ENCODE results near the gene HSPA4L.

The HSPA4L gene

DNA sequence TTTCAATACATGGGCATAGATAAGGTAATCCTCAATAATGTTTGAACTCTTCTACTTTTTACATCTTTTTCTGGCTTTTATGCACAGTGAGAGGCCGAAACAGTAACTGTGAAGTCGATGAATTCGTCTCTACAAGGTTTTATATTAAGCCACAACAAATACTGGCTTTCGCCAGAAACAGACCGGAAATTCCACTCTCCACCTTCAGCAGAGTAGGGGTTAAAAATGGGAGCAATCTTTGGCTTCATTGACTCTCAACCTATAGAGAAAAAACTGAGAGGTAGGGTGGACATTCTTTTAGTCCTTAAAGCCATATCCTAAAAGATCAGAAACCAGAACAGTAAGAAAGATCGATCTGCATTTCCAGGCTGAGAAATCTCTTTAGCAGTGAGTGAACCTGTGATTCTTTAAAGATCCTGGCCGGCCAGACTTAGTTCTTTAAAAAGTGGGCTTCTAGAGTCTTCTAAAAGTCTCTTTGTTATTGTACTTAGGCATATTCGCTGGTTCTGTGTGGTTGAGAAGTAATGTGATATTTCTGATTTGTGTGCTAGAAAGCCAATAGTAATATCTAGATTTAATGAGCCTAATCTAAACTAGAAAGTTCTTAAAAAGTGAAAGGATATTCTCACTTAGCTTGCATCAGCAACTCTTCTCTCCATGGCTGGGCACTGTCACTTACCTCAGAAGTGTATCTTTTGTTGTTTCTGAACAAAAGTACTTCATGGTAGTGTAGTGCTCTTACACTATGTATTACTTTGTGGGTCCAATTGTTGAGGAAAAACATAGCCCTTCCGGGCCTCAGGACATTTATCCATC is 2.0 kb downstream of the HSPA4L start:
- Histone ChIP-seq H3K4me3 (ENCODE audit: insufficient read depth in 1 of 2, low read depth in 1 of 2, low read length in 2 of 2) (peak overlapping the region in 1 of 2 experiments; percentile 100), H3K4me1 (ENCODE audit: control insufficient read depth, insufficient read depth, low read depth, low read length) (peaks cover 7% of the 10 kb centered on the region), H2AFZ (ENCODE audit: low read depth, low read length) (no peak overlapping the region), H3K27me3 (ENCODE audit: control insufficient read depth in 1 of 2, insufficient read depth in 1 of 2, low read length in 2 of 2) (no peaks in the 10 kb centered on the region), H4K91ac (ENCODE audit: low read length) (no peak overlapping the region), H2BK15ac (ENCODE audit: low read depth, poor library complexity, severe bottlenecking) (no peak overlapping the region), H2BK5ac (ENCODE audit: low read depth, low read length, poor library complexity, severe bottlenecking) (no peak overlapping the region), H3K9me3 (ENCODE audit: control insufficient read depth, low read length) (no peaks in the 10 kb centered on the region), H3K4ac (ENCODE audit: low read depth in 1 of 2, low read length in 2 of 2) (no peak overlapping the region), H3K9ac (ENCODE audit: low read length) (peak overlapping the region; percentile 92), H3K79me1 (replicated peaks; ENCODE audit: low read length, poor library complexity, severe bottlenecking) (peaks cover 7% of the 10 kb centered on the region), H3K4me2 (ENCODE audit: low read length, poor library complexity, severe bottlenecking) (no peak overlapping the region), H3K18ac (ENCODE audit: low read depth in 1 of 2, low read length in 2 of 2) (no peak overlapping the region), H2BK120ac (ENCODE audit: low read depth, low read length) (no peak overlapping the region), H3K36me3 (ENCODE audit: control insufficient read depth in 1 of 2, insufficient read depth in 2 of 2, low read depth in 1 of 2, low read length in 2 of 2) (no peaks in the 10 kb centered on the region), H2AK5ac (ENCODE audit: low read length, severe bottlenecking) (no peak overlapping the region), H2BK12ac (ENCODE audit: low read length in 2 of 2) (no peak overlapping the region), H3K23ac (ENCODE audit: low read length in 2 of 2) (no peak overlapping the region), H3K27ac (ENCODE audit: low read length, poor library complexity, severe bottlenecking) (no peak overlapping the region), H4K8ac (ENCODE audit: low read length) (no peak overlapping the region), H3K14ac (ENCODE audit: low read length in 2 of 2) (no peak overlapping the region)
- WGBS, result 89% methylated on average over 7 of the region's 9 CpGs
- no peak for DNase-seq

DNA sequence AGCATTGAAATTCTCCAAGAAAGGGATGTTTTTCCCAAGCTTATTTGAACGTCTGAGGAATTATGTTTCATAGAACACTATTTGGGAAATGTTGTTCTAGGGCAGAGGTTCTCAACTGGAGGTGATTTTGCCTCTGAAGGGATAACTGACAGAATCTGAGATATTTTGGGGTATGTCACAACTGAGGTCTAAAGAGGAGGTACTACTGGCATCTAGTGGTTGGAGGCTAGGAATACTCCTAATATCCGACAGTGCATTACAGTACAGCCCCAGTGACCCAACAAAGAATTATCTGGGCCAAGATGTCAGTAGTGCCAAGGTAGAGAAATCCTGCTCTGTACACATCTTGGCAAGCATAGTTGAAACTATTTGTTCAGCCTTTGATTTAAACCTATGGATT is 6.4 kb downstream of the HSPA4L start:
- no peak overlapping the region for H2BK15ac ChIP-seq (ENCODE audit: low read depth, poor library complexity, severe bottlenecking)
- no peak overlapping the region for H3K27ac ChIP-seq (ENCODE audit: low read length, poor library complexity, severe bottlenecking)
- no peak overlapping the region for H2BK5ac ChIP-seq (ENCODE audit: low read depth, low read length, poor library complexity, severe bottlenecking)
- H3K4me2 ChIP-seq (ENCODE audit: low read length, poor library complexity, severe bottlenecking), result no peak overlapping the region
- H2BK120ac ChIP-seq (ENCODE audit: low read depth, low read length), result no peak overlapping the region
- H3K9ac ChIP-seq (ENCODE audit: low read length), result no peak overlapping the region
- H3K27me3 ChIP-seq (ENCODE audit: control insufficient read depth in 1 of 2, insufficient read depth in 1 of 2, low read length in 2 of 2), result no peaks in the 10 kb centered on the region
- no peak overlapping the region for H2AFZ ChIP-seq (ENCODE audit: low read depth, low read length)
- no peak overlapping the region for H3K14ac ChIP-seq (ENCODE audit: low read length in 2 of 2)
- no peak for DNase-seq
- H3K4me3 ChIP-seq (ENCODE audit: insufficient read depth in 1 of 2, low read depth in 1 of 2, low read length in 2 of 2), result no peak overlapping the region
- H3K23ac ChIP-seq (ENCODE audit: low read length in 2 of 2), result no peak overlapping the region
- no peak overlapping the region for H2BK12ac ChIP-seq (ENCODE audit: low read length in 2 of 2)
- H2AK5ac ChIP-seq (ENCODE audit: low read length, severe bottlenecking), result no peak overlapping the region
- no peak overlapping the region for H3K18ac ChIP-seq (ENCODE audit: low read depth in 1 of 2, low read length in 2 of 2)
- H3K79me1 ChIP-seq (replicated peaks; ENCODE audit: low read length, poor library complexity, severe bottlenecking), result peaks cover 8% of the 10 kb centered on the region
- H3K36me3 ChIP-seq (ENCODE audit: control insufficient read depth in 1 of 2, insufficient read depth in 2 of 2, low read depth in 1 of 2, low read length in 2 of 2), result no peaks in the 10 kb centered on the region
- no peaks in the 10 kb centered on the region for H3K4me1 ChIP-seq (ENCODE audit: control insufficient read depth, insufficient read depth, low read depth, low read length)
- 92% methylated on average over 2 of the region's 2 CpGs for WGBS
- no peaks in the 10 kb centered on the region for H3K9me3 ChIP-seq (ENCODE audit: control insufficient read depth, low read length)
- H4K91ac ChIP-seq (ENCODE audit: low read length), result no peak overlapping the region
- no peak overlapping the region for H4K8ac ChIP-seq (ENCODE audit: low read length)
- no peak overlapping the region for H3K4ac ChIP-seq (ENCODE audit: low read depth in 1 of 2, low read length in 2 of 2)

DNA sequence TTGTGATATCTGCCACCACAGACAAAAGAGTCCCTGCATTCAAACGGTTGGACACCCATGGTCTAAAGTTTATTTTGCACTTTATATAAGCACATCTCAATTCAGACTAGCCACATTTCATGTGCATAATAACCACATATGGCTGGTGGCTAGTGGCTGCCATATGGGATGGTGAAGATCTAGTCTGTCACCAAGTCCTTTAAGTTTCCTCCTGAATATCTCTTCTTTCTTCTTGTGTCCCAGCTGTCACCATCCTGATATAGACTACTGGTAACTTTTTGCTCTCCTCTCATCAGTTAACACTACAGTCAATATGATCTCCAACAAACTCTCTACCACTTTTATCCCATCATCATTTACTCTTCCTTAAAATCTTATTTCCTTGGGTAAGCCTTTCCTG is 9.3 kb downstream of the HSPA4L start:
- Histone ChIP-seq H3K27ac (ENCODE audit: low read length, poor library complexity, severe bottlenecking) (no peak overlapping the region), H3K14ac (ENCODE audit: low read length in 2 of 2) (no peak overlapping the region), H2BK5ac (ENCODE audit: low read depth, low read length, poor library complexity, severe bottlenecking) (no peak overlapping the region), H2BK120ac (ENCODE audit: low read depth, low read length) (no peak overlapping the region), H3K36me3 (ENCODE audit: control insufficient read depth in 1 of 2, insufficient read depth in 2 of 2, low read depth in 1 of 2, low read length in 2 of 2) (peaks cover 0 to 2% of the 10 kb centered on the region in 2 experiments), H2BK15ac (ENCODE audit: low read depth, poor library complexity, severe bottlenecking) (no peak overlapping the region), H2AK5ac (ENCODE audit: low read length, severe bottlenecking) (no peak overlapping the region), H3K79me1 (replicated peaks; ENCODE audit: low read length, poor library complexity, severe bottlenecking) (peaks cover 7% of the 10 kb centered on the region), H4K91ac (ENCODE audit: low read length) (no peak overlapping the region), H3K23ac (ENCODE audit: low read length in 2 of 2) (no peak overlapping the region), H3K4me3 (ENCODE audit: insufficient read depth in 1 of 2, low read depth in 1 of 2, low read length in 2 of 2) (no peak overlapping the region), H3K9me3 (ENCODE audit: control insufficient read depth, low read length) (no peaks in the 10 kb centered on the region), H3K4me2 (ENCODE audit: low read length, poor library complexity, severe bottlenecking) (no peak overlapping the region), H3K4ac (ENCODE audit: low read depth in 1 of 2, low read length in 2 of 2) (no peak overlapping the region), H2AFZ (ENCODE audit: low read depth, low read length) (no peak overlapping the region), H3K18ac (ENCODE audit: low read depth in 1 of 2, low read length in 2 of 2) (no peak overlapping the region), H3K27me3 (ENCODE audit: control insufficient read depth in 1 of 2, insufficient read depth in 1 of 2, low read length in 2 of 2) (no peaks in the 10 kb centered on the region), H3K9ac (ENCODE audit: low read length) (no peak overlapping the region), H3K4me1 (ENCODE audit: control insufficient read depth, insufficient read depth, low read depth, low read length) (no peaks in the 10 kb centered on the region), H4K8ac (ENCODE audit: low read length) (no peak overlapping the region), H2BK12ac (ENCODE audit: low read length in 2 of 2) (no peak overlapping the region)
- WGBS, result 20% methylated on average over 1 of the region's 1 CpG
- no peak for DNase-seq

DNA sequence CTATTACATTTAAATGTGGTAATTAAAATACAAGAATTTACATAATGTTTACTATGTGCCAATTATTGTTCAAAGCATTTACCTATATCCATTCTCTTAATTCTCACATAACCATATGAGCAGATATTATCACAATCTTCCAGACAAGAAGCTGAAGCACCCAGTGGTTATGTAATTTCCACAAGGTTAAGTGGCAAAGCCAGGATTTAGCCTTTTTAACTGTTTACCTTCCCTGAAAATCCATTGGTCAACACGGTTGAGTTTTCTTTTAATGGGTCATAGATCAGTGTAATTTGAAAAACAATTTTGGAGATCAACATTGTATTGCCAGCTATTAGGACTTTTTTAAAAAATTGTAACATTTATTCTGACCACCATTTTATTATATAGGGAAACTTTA is 11.4 kb downstream of the HSPA4L start:
- H4K91ac ChIP-seq (ENCODE audit: low read length), result no peak overlapping the region
- H2BK12ac ChIP-seq (ENCODE audit: low read length in 2 of 2), result no peak overlapping the region
- H3K14ac ChIP-seq (ENCODE audit: low read length in 2 of 2), result no peak overlapping the region
- no peak overlapping the region for H2BK120ac ChIP-seq (ENCODE audit: low read depth, low read length)
- no peak overlapping the region for H4K8ac ChIP-seq (ENCODE audit: low read length)
- no peak overlapping the region for H3K23ac ChIP-seq (ENCODE audit: low read length in 2 of 2)
- no peak overlapping the region for H2BK15ac ChIP-seq (ENCODE audit: low read depth, poor library complexity, severe bottlenecking)
- peaks cover 5% of the 10 kb centered on the region for H3K79me1 ChIP-seq (replicated peaks; ENCODE audit: low read length, poor library complexity, severe bottlenecking)
- no peaks in the 10 kb centered on the region for H3K4me1 ChIP-seq (ENCODE audit: control insufficient read depth, insufficient read depth, low read depth, low read length)
- no peaks in the 10 kb centered on the region for H3K27me3 ChIP-seq (ENCODE audit: control insufficient read depth in 1 of 2, insufficient read depth in 1 of 2, low read length in 2 of 2)
- H3K18ac ChIP-seq (ENCODE audit: low read depth in 1 of 2, low read length in 2 of 2), result no peak overlapping the region
- 100% methylated on average over 1 of the region's 1 CpG for WGBS
- H3K9me3 ChIP-seq (ENCODE audit: control insufficient read depth, low read length), result no peaks in the 10 kb centered on the region
- H3K4me2 ChIP-seq (ENCODE audit: low read length, poor library complexity, severe bottlenecking), result no peak overlapping the region
- no peak overlapping the region for H3K27ac ChIP-seq (ENCODE audit: low read length, poor library complexity, severe bottlenecking)
- no peak overlapping the region for H2BK5ac ChIP-seq (ENCODE audit: low read depth, low read length, poor library complexity, severe bottlenecking)
- no peak for DNase-seq
- no peak overlapping the region for H2AK5ac ChIP-seq (ENCODE audit: low read length, severe bottlenecking)
- H3K9ac ChIP-seq (ENCODE audit: low read length), result no peak overlapping the region
- H3K4me3 ChIP-seq (ENCODE audit: insufficient read depth in 1 of 2, low read depth in 1 of 2, low read length in 2 of 2), result no peak overlapping the region
- H3K4ac ChIP-seq (ENCODE audit: low read depth in 1 of 2, low read length in 2 of 2), result no peak overlapping the region
- peaks cover 0 to 4% of the 10 kb centered on the region in 2 experiments for H3K36me3 ChIP-seq (ENCODE audit: control insufficient read depth in 1 of 2, insufficient read depth in 2 of 2, low read depth in 1 of 2, low read length in 2 of 2)
- H2AFZ ChIP-seq (ENCODE audit: low read depth, low read length), result no peak overlapping the region
